Measurements from ENCODE around the gene RASIP1. TPM values are rescaled to one million over a fixed set of nuclear protein-coding genes. Genes with fewer than 3 reads are reported as not detected.
"Not testable (repeated sequence)": the region's sequence is repeated elsewhere in the genome, so short reads cannot be mapped to it uniquely, and the experiment has no call there.

The RASIP1 gene
- total RNA-seq, 1 experiment from 2014 or later, result not detected

- peak; percentile 97 for DNase-seq (ENCODE audit: low read depth)
These were observed 26.3 kb downstream of the RASIP1 start for GRCh38 chr19:48713864-48714755.

GRCh38 chr19:48713041-48713863, 27.2 kb downstream of the RASIP1 start:
- DNase-seq (ENCODE audit: low read depth), result no peak

- no peak for DNase-seq (ENCODE audit: low read depth)
These were observed 29.2 kb downstream of the RASIP1 start for GRCh38 chr19:48711106-48711662.

- no peak for DNase-seq (ENCODE audit: low read depth)
These were observed 31.9 kb downstream of the RASIP1 start for GRCh38 chr19:48708471-48708870.

GRCh38 chr19:48705431-48705830, 35.0 kb downstream of the RASIP1 start:
- DNase-seq (ENCODE audit: low read depth), result no peak

GRCh38 chr19:48703316-48703715, 37.1 kb downstream of the RASIP1 start:
- DNase-seq (ENCODE audit: low read depth), result no peak

GRCh38 chr19:48702701-48703100, 37.7 kb downstream of the RASIP1 start:
- no peak for DNase-seq (ENCODE audit: low read depth)

GRCh38 chr19:48698046-48698445, 42.4 kb downstream of the RASIP1 start:
- peak; percentile 71 for DNase-seq (ENCODE audit: low read depth)

- no peak for DNase-seq (ENCODE audit: low read depth)
These were observed 43.9 kb downstream of the RASIP1 start for GRCh38 chr19:48696353-48697010.

GRCh38 chr19:48695743-48696352, 44.6 kb downstream of the RASIP1 start, which contains the start of gene FUT2:
Gene FUT2, plus strand, starts transcription at chr19:48695971. Its CDS starts 6,986 bp downstream, at chr19:48702957.
- DNase-seq (ENCODE audit: low read depth), result no peak

- DNase-seq (ENCODE audit: low read depth), result not testable (repeated sequence)
These were observed 46.8 kb downstream of the RASIP1 start for GRCh38 chr19:48693629-48694028.

- no peak for DNase-seq (ENCODE audit: low read depth)
These were observed 51.0 kb downstream of the RASIP1 start for GRCh38 chr19:48689449-48689848.

GRCh38 chr19:48687776-48688175, 52.6 kb downstream of the RASIP1 start:
- DNase-seq (ENCODE audit: low read depth), result no peak

- not testable (repeated sequence) for DNase-seq (ENCODE audit: low read depth)
These were observed 53.8 kb downstream of the RASIP1 start for GRCh38 chr19:48686637-48687036.

- no peak for DNase-seq (ENCODE audit: low read depth)
These were observed 54.3 kb downstream of the RASIP1 start for GRCh38 chr19:48686088-48686487.

GRCh38 chr19:48685583-48685982, 54.8 kb downstream of the RASIP1 start:
- DNase-seq (ENCODE audit: low read depth), result peak; percentile 27

GRCh38 chr19:48683349-48683748, 57.1 kb downstream of the RASIP1 start:
- DNase-seq (ENCODE audit: low read depth), result no peak

- peak; percentile 75 for DNase-seq (ENCODE audit: low read depth)
These were observed 59.3 kb downstream of the RASIP1 start for GRCh38 chr19:48681127-48681470.

- no peak for DNase-seq (ENCODE audit: low read depth)
These were observed 59.8 kb downstream of the RASIP1 start for GRCh38 chr19:48680436-48681126.

- DNase-seq (ENCODE audit: low read depth), result not testable (repeated sequence)
These were observed 60.4 kb downstream of the RASIP1 start for GRCh38 chr19:48680006-48680405.

All from HT1080 (cell line).